IPS-11a (cell line): Measurements from ENCODE around the gene LECT2.

Experiments
- H3K4me3 ChIP-seq: one replicate; pipeline ENCODE4 v1.5.1; 2013; ENCODE audit warnings: low read depth, low read length, control low read depth

The LECT2 gene

GRCh38 chr5:135941711-135942110 lies 13.1 kb downstream of the LECT2 start:
- no peak overlapping the region for H3K4me3 ChIP-seq

GRCh38 chr5:135937245-135937911 lies 17.4 kb downstream of the LECT2 start:
- no peak overlapping the region for H3K4me3 ChIP-seq

DNA sequence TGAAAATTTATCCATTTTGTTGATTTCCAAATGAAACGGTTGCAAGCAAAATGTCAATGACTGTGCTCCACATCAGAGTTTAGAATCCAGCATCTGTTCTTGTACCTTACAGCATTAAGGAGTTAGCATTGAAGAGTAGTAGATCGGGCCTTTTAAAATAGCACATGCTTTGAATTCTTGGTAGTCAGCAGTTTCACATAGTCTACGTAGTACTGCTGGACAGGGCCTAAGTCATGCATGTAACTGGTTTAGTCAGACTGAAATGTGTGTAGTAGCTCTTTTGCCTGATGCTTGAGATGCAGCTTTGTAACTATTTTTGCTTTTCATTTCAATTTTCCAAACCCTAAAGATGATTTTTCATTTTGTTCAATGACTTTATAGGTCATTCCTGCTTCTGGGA lies 19.8 kb downstream of the LECT2 start:
- no peak overlapping the region for H3K4me3 ChIP-seq

DNA sequence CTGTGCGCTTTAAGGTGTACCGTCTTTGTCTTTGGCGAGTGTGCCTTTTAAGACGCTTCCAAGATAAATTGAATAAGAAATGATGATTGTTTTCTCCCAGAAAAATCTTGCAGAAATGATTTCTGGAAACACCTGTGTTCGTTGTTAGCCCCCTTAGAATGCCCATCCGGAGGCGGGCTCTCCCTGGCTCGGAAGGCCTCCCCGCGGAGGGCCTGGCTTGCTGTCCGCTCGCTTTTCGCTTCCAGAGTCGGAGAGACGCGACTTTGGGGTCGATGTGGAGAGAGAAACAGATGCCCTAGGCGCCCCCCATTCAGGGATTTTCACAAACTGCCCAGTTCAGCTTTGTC lies 23.9 kb downstream of the LECT2 start:
- H3K4me3 ChIP-seq: peak overlapping the region; percentile 49

DNA sequence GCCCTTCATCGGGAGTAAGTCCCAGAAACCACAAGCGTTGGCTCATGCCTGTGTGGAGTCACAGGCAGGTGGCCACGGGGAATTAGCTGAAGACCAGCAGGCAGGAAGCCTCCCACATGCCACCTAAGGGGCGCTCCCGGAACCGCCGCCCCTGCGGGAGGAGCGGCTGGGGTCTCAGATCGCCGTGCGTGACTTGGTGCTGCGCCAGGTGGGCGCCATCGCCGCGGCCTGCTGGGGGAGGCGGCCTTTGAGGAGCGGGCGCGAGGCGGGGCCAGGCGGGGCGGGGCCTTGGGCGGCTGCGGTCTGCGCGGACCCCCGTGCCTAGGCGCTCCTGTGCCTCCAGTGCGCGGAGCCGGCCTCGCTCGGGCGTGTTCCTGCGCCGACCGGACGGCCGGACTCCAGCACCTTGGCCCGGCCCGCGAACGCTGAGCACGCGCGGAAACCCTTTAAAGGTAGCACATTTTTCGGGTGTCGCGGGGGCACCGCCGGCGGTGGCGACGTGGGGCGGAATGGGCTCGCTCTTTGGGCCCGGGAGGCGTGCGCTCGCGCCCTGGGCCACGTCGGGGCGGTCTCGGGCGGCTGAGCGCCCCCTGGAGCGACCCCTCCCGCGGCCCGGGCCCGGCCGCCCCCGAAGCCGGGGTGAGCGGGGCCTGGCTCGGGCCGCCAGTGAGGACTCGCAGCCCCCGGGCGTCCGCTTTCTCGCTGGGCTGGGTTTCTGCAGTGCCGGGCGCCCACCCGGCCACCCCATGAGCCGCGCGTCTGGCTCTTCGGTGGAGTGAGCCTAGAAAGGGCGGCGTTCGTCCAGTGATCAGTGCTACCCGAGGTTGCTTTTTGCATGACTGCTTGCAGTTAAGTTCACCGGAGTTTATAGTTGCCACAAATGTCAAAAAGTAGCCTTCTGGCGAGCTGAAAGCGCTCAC lies 24.5 kb downstream of the LECT2 start:
- peak overlapping the region; percentile 49 for H3K4me3 ChIP-seq

- H3K4me3 ChIP-seq: no peak overlapping the region
Measured at GRCh38 chr5:135921388-135921787, 33.4 kb downstream of the LECT2 start.

DNA sequence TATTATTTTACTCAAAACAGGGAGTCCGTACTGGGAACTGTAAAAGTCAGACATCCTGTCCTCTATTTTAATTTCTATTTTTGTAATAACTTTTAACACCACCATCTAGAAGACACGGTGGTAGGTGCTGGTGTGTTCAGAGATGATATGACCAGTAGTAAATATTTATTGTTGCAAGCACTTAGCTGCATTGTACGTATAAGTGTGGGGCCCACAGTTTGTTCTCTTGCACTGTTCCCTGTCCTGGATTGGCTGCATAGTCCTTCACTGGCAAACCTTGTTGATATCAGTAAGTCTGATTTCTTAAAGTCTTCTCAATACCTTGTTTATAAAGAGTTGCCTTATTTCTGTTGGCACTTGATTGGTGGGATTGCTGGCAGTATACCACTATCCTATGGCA lies 34.6 kb downstream of the LECT2 start:
- no peak overlapping the region for H3K4me3 ChIP-seq

GRCh38 chr5:135916638-135917263 lies 38.0 kb downstream of the LECT2 start:
- H3K4me3 ChIP-seq: no peak overlapping the region

- no peak overlapping the region for H3K4me3 ChIP-seq
Measured at GRCh38 chr5:135915466-135916001, 39.2 kb downstream of the LECT2 start.

DNA sequence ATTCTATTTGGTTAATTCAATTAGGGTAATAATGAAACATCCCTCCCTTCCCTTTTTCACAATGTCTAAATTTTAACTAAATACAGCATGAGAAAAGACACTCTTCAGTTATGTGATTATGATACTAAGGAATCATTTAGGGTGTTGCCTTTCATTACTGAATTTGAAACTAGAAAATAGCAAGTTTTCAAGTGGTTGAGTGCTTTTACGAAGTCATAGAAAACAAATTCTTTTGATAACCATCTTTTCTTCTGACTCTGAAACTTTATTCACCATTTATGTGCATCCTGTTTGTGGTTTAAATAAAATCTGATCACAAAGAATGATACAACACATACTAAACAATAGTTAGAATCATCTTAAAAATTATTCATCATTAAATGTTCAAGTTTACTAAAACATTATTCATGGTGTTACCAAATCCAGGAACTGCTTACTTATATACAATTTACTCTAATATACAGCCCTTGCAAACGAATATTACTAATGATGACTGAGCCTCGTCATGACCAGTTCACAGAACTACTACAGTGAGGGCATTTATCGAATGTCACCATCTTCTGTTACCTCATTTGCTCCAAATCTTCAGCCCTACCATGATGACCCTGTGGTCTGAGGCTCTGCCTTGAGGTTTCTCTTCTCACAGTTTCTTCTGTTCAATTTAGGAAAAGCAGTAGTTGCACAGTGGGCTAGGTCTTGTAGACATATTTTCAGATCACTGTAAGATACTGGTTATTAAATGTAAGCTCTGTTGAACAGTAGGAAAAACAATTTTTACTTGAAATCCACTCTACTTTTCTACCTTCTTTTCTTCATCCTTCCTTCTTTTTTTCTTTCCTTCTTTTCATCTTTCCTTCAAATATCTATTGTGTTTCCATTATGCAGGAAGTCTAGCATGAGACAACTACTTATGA lies 40.8 kb downstream of the LECT2 start:
- H3K4me3 ChIP-seq: no peak overlapping the region

GRCh38 chr5:135905144-135905543 lies 49.6 kb downstream of the LECT2 start:
- no peak overlapping the region for H3K4me3 ChIP-seq

- no peak overlapping the region for H3K4me3 ChIP-seq
Measured at GRCh38 chr5:135901633-135902032, 53.1 kb downstream of the LECT2 start.

DNA sequence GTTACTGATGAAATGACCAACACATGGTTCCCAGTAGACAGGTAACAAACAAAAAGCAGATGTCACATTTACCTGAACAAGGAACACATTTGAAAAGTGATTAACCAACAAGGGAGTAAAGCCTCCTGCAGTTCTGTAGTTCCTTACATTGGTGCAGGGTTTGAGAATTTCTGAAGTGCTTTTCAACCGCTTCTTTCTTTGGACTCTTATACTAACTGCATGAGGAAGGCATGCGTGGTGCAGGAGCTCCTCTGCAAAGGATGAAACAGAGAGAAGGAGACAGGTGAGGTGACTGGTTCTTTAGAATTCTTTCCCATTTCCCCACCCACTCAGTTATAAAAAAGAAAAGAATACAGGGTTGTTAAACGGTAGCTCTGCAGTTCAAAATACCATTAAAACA lies 54.5 kb downstream of the LECT2 start:
- H3K4me3 ChIP-seq: no peak overlapping the region

DNA sequence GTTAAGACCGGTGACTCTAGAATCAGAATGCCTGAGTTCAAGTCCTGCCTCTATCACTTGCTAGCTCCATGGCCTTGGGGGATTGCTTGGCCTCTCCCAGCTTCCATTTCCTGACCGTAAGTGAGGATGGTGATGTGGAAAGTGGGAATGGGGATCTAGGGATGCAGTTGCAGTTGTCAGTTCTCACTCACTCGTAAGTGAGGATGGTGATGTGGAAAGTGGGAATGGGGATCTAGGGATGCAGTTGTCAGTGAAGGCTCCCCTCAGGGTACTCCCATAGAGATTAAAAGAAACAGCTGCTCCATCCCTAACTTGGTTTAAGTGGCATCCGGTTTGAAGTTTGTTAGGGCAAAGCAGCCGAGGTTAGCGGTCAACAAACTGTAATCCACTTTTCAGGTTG lies 56.1 kb downstream of the LECT2 start:
- no peak overlapping the region for H3K4me3 ChIP-seq
